Kidney (tissue), 14 donors: Measurements from ENCODE around the gene SH3BP5L. TPM values are rescaled to one million over a fixed set of nuclear protein-coding genes. Genes with fewer than 3 reads are reported as not detected.
A peak's percentile ranks its signal among the peaks of the same experiment; 100 is the strongest.

Source experiments
- DNase-seq, 5 donors: peaks; one replicate each; pipeline ENCODE4 v3.0.0-alpha.2; 2013 to 2020
- FAIRE-seq: peaks from 2 replicates; lab custom pipeline; 2012; peaks lifted over from hg19 to GRCh38; lab: Jason Lieb, UNC
- H3K27ac ChIP-seq, 2 donors: one replicate each; pipeline ENCODE4 v1.7.0; 2013; ENCODE audit warnings: low read depth in 2 of 2, low read length in 2 of 2, inconsistent platforms in 1 of 2
- H3K27me3 ChIP-seq: one replicate; pipeline ENCODE4 v1.7.1; 2013; ENCODE audit warnings: low read length, inconsistent platforms; ENCODE audit not compliant: control insufficient read depth, insufficient read depth
- H3K36me3 ChIP-seq, 3 donors: one replicate each; pipeline versions ENCODE4 v1.7.0 to v1.7.1; 2013; ENCODE audit warnings: low read length in 3 of 3, control low read depth in 1 of 3, inconsistent platforms in 1 of 3; ENCODE audit not compliant: insufficient read depth in 3 of 3, control insufficient read depth in 2 of 3
- H3K4me1 ChIP-seq, 3 donors: one replicate each; pipeline versions ENCODE4 v1.7.0 to v1.7.1; 2013; ENCODE audit warnings: low read length in 3 of 3, inconsistent platforms in 1 of 3, low read depth in 1 of 3; ENCODE audit not compliant: control insufficient read depth in 2 of 3, insufficient read depth in 2 of 3
- H3K4me3 ChIP-seq, 3 donors: one replicate each; pipeline versions ENCODE4 v1.7.0 to v1.8.1; 2013; ENCODE audit warnings: low read length in 3 of 3, control low read depth in 1 of 3, inconsistent platforms in 1 of 3
- H3K9ac ChIP-seq, 3 donors: one replicate each; pipeline versions ENCODE4 v1.7.0 to v1.7.1; 2013; ENCODE audit warnings: low read length in 3 of 3, control low read depth in 1 of 3, inconsistent platforms in 1 of 3
- H3K9me3 ChIP-seq, 3 donors: one replicate each; pipeline versions ENCODE4 v1.7.0 to v1.7.1; 2013; ENCODE audit warnings: low read length in 3 of 3, control low read depth in 1 of 3, inconsistent platforms in 1 of 3; ENCODE audit not compliant: control insufficient read depth in 2 of 3, insufficient read depth in 1 of 3
- intact Hi-C: fragments of 100-400 bp; cut with DNase I; formaldehyde crosslinking; loops from one replicate; pipeline ENCODE4 v1.11.1; 2022
- polyA plus RNA-seq: library from polyadenylated mRNA; stranded (reverse); fragments of 350-450 nt; fragmentation: Illumina TruSeq; extraction: RNeasy Lipid Tissue Mini Kit (QIAGEN cat#74804); gene quantifications from one replicate; pipeline ENCODE4 v1.2.3, GENCODE V29; 2014; ENCODE audit warnings: low read depth, low replicate concordance; ENCODE audit not compliant: insufficient read depth
- total RNA-seq: library from RNA; stranded (reverse); fragmentation: NEBNext Ultra II Directional; extraction: Animal tissue kit (Norgen Biotek cat#: 25700); gene quantifications from one replicate; pipeline ENCODE4 v1.2.1, GENCODE V29; 2021
- TF ChIP-seq, protein P1 (sequence below): IDR thresholded peaks from 3 replicates; pipeline ENCODE4 v1.5.1; 2012; ENCODE audit warnings: mild to moderate bottlenecking, moderate library complexity, borderline replicate concordance; ENCODE audit not compliant: insufficient read depth; ENCODE audit errors: extremely low read depth
- donor health status: control.
- donor health status: control.
- donor health status: control.
- donor health status: control.
- donor health status: control.
- donor health status: DM: yes; HTN: yes; CAD: no.
- donor health status: Normal renal cell carcinoma (clear cell type).

SH3BP5L gene
- total and polyA plus RNA-seq, 2 donors from 2014 or later: 16.6 to 24.9 TPM

DNA sequence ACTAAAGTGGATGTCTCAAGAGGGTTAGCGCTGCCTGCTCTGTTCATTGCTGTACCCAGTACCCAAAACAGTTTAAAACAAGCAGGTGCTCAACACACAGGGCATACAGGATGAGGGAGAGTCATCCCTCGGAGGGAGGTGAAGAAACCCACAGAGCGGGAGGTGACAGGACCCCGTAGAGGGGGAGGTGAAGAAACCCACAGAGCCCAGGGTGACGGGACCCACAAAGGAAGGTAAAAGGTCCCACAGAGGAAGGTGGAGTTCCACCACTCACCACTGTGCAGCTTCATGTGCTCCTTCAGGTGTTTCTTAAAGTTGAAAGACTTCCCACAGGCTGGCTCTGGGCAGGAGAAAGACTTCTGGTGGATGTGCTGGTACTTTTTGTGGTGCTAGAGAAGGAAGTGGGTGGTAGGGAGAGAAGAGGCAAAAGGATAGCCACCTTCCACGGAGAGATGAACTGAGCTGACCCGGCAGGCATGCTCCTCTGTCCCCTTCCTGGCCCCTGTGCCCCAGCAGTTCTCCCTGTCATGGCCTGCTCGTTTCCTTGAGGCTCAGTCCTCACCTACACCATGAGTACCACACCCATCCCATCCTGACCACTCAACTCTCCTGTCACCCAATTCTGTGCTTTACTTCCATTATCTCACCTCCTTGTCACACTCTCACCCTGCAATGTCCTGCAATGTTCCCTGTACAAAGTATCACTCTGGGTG lies 28.1 kb upstream of the SH3BP5L start:
- no peaks in the 10 kb centered on the region for H3K27me3 ChIP-seq
- H3K9me3 ChIP-seq: no peaks in the 10 kb centered on the region
- H3K36me3 ChIP-seq: peaks cover 0 to 14% (median 5%) of the 10 kb centered on the region in 3 donors
- no peak overlapping the region for H3K9ac ChIP-seq
- no peak overlapping the region for H3K27ac ChIP-seq
- H3K4me3 ChIP-seq: no peak overlapping the region
- TF ChIP-seq, protein P1, sequence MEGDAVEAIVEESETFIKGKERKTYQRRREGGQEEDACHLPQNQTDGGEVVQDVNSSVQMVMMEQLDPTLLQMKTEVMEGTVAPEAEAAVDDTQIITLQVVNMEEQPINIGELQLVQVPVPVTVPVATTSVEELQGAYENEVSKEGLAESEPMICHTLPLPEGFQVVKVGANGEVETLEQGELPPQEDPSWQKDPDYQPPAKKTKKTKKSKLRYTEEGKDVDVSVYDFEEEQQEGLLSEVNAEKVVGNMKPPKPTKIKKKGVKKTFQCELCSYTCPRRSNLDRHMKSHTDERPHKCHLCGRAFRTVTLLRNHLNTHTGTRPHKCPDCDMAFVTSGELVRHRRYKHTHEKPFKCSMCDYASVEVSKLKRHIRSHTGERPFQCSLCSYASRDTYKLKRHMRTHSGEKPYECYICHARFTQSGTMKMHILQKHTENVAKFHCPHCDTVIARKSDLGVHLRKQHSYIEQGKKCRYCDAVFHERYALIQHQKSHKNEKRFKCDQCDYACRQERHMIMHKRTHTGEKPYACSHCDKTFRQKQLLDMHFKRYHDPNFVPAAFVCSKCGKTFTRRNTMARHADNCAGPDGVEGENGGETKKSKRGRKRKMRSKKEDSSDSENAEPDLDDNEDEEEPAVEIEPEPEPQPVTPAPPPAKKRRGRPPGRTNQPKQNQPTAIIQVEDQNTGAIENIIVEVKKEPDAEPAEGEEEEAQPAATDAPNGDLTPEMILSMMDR: no peak
- intact Hi-C loops: no loop called here
- no peak for FAIRE-seq
- DNase-seq: no peak
- peaks cover 0 to 12% (median 0%) of the 10 kb centered on the region in 3 donors for H3K4me1 ChIP-seq

DNA sequence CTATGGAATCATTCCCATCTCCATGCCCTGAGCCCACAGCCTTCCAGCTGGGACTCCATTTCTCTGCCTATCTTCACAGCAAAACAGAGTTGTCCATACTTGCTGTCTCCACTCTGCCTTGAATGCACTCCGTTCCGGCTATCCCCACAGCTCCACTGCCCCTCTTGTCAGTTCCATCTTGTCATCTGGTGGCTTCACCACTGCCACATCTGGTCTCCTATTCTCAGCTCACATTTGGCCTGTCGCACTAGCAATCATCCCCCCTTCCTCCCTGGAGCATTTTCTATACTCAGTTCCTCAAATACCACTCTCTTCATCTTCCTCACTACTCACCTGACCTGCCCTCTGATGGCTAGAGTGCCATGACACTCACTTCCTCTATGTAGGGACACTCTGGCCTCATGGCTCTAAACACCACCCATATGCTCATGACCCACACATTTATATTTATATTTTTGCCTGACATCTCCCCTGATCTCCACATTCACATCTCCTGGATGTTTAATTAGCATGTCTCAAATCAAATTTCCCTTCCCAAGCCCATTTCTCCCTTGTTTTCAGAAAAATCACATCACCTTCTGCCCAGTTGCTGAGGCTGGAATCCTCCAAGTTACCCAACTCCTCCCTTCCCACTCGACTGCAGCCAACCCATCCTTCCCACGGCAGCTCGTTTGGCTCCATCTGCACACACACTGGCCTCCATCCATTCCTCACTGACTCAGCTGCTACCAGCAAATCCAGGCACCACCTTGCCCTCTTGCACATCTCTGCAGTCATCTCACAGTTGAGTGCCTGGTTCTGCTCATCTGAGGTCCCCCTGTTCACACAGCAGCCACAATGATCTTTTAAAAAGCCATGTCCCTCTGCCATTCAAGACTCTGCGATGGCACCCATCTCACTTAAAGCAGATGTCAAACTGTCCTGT lies 27.0 kb upstream of the SH3BP5L start:
- Histone ChIP-seq H3K4me3 (no peak overlapping the region), H3K36me3 (peaks cover 0 to 16% (median 14%) of the 10 kb centered on the region in 3 donors), H3K27ac (no peak overlapping the region), H3K9me3 (no peaks in the 10 kb centered on the region), H3K9ac (no peak overlapping the region), H3K4me1 (peaks cover 0 to 4% (median 0%) of the 10 kb centered on the region in 3 donors), H3K27me3 (no peaks in the 10 kb centered on the region)
- TF ChIP-seq, protein P1: no peak
- FAIRE-seq (no peak), DNase-seq (peak in 1 of 5 donors; percentile 3)
- intact Hi-C loops: no loop called here

DNA sequence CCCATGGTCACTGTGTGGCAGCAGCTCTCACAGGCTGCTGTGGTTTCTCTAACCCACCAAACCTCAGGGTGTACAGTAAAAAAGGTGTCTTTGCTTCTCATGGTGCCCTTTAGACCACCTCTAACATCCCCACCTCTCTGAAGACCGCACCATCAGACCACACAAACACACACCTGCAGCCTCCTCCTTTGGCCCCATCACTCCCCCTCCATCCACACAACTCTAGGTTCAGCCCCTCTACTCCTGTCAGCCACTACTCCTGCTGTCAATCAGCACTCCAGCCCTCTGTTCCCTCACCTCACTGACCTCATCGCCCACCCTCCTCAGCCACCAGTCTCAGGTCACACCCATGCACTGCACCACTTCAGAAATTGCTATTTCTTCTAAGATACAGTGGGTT lies 25.7 kb upstream of the SH3BP5L start:
- Histone ChIP-seq H3K36me3 (peaks cover 0 to 24% (median 24%) of the 10 kb centered on the region in 3 donors), H3K27ac (no peak overlapping the region), H3K4me3 (no peak overlapping the region), H3K27me3 (no peaks in the 10 kb centered on the region), H3K4me1 (no peaks in the 10 kb centered on the region), H3K9me3 (no peaks in the 10 kb centered on the region), H3K9ac (no peak overlapping the region)
- no peak for FAIRE-seq
- TF ChIP-seq, protein P1: no peak
- DNase-seq: no peak
- intact Hi-C loops: no loop called here
